HG03064 (cell line): ENCODE results near the gene ZBTB8A.
"Not testable (repeated sequence)": the region's sequence is repeated elsewhere in the genome, so short reads cannot be mapped to it uniquely, and the experiment has no call there.

Source experiments
- ATAC-seq: cut with Tn5 transposase; IDR thresholded peaks from one replicate; pipeline ENCODE4 v1.9.1; 2021; ENCODE audit warnings: low read depth; ENCODE audit not compliant: unreplicated experiment

ZBTB8A gene

GRCh38 chr1:32536117-32536516 lies 3.1 kb upstream of the ZBTB8A start:
- ATAC-seq: no peak

DNA sequence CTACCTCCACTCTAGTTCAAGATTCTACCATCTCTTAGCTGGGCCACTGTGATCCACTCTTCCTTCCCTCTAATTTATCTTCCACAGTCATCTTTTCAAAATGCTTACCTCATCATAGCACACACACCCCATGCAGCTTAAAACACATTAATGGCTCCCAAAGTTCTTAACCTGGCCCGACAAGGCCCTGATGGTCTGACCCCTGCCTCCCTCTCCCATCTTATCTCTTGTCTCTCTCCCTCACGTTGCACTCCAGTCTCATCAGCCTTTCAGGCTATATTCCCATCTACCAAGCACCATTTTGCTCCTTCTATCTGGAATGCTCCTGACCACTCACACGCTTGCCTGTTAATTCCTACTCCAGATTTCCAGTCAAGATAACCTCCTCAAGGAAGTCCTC lies 2.5 kb upstream of the ZBTB8A start:
- ATAC-seq: no peak

DNA sequence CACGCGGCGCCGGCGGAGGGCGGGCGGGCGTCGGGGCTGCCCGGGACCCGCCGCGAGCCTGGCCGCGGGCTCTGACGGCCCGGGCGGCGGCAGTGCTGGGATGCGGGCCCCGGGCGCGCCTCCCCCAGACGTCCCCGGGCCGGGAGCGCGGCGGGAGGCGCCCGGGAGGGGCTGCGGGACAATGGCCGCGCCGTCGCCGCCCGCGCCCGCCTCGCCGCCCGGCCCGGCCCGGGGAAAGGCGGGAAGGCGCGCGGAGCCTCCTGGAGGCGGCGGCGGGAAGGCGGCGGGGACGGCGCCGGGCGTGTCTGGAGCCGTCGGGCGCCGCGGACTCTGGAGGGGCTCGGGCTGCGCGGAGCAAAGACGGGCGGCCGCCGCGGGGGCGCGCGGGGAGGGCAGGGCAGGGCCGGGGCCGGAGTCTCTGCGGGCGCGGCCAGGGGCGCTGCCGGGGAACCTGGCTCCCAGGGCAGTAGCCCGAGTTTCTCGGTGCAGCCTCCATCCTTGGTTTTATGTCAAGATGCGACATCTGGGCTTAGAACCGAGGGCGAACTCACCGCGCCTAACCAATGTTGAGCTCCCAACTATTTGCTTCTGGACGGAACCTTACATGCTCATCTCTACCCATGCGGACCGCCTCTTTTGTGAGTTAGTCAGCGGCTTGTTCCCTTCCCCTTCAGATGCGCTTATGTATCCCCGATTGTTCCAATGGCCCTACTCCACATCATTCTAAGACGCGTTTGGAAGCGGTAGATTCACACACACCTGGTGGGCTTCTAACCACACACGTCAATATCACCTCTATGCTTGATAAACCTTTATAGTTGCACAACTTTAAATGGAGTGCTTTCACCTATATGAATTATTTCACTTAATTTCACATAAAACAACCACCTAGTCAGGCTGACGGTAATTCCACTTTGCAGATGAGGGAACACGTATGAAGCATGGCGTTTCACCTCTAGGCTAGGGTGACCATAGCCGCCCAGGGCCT lies 651 bp downstream of the ZBTB8A start:
- ATAC-seq: no peak

DNA sequence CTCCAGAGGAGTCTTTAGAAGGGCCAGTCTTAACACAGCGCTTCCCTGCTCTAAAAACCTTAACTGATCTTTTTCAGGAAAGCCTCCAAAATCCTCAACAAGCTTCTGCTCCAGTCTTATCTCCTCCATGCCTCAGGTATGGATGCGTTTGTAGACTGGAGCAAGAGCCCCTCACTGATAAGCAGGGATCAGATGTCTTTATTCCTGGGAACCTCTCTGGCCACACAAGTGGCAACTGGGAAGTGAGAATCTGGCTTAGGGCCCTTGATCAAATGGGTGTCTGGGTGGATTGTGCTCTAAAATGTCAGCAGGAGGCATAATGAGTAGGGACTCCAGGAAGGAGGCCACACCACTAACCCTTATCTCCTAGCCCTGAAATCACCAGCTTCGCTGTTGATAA lies 1.4 kb downstream of the ZBTB8A start:
- no peak for ATAC-seq

GRCh38 chr1:32541064-32541566 lies 1.9 kb downstream of the ZBTB8A start:
- no peak for ATAC-seq

GRCh38 chr1:32546611-32547010 lies 7.4 kb downstream of the ZBTB8A start:
- no peak for ATAC-seq

- ATAC-seq: no peak
These were observed 10.4 kb downstream of the ZBTB8A start for GRCh38 chr1:32549616-32550015.

GRCh38 chr1:32554288-32554687 lies 15.1 kb downstream of the ZBTB8A start:
- ATAC-seq: no peak

DNA sequence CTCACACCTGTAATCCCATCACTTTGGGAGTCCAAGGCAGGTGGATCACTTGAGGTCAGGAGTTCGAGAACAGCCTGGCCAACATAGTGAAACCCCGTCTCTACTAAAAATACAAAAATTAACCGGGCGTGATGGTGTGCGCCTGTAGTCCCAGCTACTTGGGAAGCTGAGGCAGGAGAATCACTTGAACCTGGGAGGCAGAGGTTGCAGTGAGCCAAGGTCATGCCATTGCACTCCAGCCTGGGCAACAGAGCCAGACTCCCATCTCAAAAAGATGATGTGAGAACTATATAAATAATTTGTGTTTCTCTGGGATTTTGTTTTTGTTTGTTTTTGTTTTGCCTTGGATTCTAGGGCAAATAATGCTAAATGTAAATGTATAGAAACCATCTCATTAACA lies 17.8 kb downstream of the ZBTB8A start:
- ATAC-seq: not testable (repeated sequence)

DNA sequence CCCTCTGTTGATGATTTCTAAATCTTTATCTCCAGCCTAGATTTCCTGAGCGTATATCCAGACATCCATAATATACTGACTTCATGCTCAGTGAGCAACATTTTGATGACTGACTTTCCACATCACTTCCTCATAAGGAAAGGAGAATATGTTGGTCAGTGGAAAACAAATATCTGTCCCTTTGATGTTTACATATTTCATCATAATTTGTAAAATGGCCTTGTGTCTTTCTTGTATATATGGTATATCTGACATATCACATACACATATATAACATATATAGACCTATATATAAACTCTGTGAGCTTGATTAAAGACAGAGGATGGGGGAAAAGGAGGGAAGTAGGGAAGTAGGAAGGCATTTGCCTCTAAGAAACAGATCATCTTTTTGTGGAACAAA lies 18.6 kb downstream of the ZBTB8A start:
- no peak for ATAC-seq

DNA sequence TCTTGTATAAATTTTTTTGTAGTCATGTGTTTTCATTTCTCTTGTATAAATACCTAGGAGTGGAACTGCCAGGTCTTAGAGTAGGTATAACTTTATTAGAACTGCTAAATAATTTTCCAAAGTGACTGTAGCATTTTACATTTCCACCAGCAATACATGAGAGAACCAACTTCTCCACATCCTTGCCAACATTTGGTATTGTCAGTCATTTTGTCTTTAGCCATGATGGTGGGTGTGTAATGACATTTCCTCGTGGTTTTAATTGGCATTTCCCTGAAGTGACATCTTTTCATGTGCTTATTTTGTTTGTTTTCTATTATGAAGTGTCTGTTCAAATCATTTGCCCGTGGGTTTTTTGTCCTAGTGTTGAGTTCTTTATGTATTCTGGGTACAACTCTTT lies 29.7 kb downstream of the ZBTB8A start:
- ATAC-seq: no peak

DNA sequence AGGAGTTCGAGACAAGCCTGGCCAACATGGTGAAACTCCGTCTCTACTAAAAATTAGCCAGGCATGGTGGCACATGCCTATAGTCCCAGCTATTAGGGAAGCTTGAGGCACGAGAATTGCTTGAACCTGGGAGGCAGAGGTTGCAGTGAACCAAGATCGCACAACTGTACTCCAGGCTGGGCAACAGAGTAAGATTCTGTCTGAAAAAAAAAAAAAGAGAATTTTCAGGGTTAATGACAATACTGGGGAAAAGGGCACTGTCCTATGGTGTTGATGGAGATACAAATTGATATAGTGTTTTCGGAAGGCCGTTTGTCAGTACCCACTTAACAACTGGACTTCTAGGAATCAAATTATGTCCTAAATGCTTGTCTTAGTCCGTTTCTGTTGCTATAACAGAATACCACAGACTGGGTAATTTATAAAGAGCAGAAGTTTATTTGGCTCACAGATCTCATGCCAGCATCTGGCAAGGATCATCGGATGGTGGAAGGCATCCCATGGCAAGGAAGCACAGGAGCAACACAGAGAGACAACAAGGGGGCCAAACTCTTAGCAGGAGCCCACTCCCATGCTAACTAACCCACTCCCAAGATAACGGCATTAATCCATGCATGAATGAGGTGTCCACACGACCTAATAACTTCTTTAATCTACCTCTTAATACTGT lies 41.3 kb downstream of the ZBTB8A start:
- ATAC-seq: no peak

- ATAC-seq: no peak
These were observed 53.7 kb downstream of the ZBTB8A start for GRCh38 chr1:32592943-32593342.

- ATAC-seq: no peak
These were observed 60.8 kb downstream of the ZBTB8A start for GRCh38 chr1:32600034-32600433.

DNA sequence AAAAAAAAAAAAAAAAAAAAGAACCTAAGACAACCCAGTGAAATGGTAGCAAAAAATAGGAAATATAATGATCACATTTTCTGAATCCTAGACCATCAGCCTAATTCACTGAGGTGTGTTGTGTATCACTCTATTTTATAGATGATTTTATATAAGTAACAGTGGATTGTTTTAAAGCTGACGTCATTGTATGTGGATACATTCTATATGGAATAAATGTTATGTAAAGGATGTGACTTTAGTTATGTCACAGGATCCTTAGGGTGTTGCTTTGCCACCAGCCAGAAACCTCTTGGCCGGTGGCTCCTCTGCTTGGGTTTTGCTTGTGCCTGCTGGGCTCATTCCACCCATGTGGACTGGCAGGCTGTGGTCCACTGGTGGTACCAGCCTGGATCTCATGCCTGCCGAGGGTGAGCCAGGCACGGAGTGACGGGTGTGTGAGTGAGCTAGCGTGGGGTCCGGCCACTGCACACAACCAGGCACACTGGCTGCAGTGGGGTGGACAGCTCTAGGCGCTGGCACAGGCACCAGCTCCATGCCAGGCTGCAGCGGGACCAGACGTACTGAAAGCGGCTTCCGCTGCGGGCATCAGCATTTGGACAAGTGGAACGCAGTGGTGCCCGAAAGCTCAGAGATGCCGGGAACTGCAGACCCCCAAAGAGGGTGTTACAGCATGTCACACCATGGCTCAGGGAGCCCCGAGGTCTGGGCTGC lies 66.6 kb downstream of the ZBTB8A start:
- no peak for ATAC-seq

GRCh38 chr1:32606565-32607371 lies 67.5 kb downstream of the ZBTB8A start:
- no peak for ATAC-seq

DNA sequence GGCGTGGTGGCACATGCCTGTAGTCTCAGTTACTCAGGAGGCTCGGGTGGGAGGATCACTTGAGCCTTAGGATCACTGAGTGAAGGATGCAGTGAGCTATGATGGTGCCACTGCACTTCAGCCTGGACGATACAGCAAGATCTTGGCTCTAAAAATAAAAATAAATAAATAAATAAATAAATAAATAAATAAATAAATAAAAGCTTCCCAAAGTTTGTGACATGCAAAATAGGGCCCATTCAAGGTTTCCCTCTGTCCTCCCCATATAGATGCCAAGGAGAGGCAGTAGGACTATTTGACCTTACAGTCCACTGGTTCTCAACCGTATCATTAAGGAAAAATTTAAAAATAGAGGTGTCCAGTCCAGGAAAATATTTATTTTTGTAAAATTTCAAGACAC lies 70.0 kb downstream of the ZBTB8A start:
- ATAC-seq: no peak

DNA sequence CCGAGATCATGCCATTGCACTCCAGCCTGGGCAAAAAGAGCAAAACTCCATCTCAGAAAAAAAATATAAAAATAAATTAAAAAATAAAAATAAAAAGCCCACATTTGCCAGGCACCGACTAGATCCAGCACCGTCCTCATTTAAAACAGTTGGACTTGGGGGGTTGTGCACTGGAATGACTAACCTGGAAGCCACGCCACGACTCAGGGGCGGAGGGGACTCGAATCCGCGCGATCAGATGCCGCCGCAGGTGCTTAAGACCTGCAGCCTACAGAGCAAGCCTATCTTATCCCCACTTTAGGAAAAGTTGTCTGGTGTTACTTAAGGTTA lies 72.6 kb downstream of the ZBTB8A start:
- ATAC-seq: no peak

- peak; percentile 65 for ATAC-seq
These were observed 73.1 kb downstream of the ZBTB8A start for GRCh38 chr1:32612189-32612881.

- no peak for ATAC-seq
These were observed 74.2 kb downstream of the ZBTB8A start for GRCh38 chr1:32613472-32613871.
